ENCODE data around the gene APOO. TPM values are rescaled to one million over a fixed set of nuclear protein-coding genes. Genes with fewer than 3 reads are reported as not detected.

Gene APOO
- total and polyA plus RNA-seq, 2 of the 13 experiments (the other 11 are each of a cell fraction or from before 2014, with no cell fraction given), result 9.7 to 22.1 TPM

DNA sequence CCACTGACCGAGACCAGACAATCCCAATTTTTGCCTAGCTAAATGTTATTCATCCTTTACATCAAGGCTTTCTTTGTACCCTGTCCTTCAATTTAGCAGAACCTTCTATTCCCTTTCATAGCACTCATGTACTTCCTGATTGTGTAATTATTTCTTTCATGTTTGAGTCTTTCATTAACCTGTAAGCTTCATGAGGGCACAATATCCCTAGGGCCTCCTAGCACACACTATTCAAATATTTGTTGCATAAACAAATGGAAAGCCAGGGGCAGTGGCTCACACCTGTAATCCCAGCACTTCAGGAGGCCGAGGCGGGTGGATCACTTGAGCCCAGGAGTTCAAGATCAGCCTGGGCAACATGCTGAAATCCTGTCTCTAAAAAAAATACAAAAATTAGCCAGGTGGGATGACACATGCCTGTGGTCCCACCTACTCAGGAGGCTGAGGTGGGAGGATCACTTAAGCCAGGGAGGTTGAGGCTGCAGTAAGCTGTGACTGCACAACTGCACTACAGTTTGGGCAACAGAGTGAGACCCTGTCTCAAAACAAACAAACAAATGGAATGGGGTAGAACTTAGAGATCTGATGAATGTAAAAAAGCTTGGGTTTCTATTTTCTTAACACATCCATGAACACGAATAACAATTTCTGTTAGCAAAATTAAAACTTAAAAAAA, 65.8 kb downstream of the APOO start (continued):
- no peak for TF ChIP-seq NBN (conservative IDR thresholded peaks at IDR 0.05)
- TF ChIP-seq, protein P1, sequence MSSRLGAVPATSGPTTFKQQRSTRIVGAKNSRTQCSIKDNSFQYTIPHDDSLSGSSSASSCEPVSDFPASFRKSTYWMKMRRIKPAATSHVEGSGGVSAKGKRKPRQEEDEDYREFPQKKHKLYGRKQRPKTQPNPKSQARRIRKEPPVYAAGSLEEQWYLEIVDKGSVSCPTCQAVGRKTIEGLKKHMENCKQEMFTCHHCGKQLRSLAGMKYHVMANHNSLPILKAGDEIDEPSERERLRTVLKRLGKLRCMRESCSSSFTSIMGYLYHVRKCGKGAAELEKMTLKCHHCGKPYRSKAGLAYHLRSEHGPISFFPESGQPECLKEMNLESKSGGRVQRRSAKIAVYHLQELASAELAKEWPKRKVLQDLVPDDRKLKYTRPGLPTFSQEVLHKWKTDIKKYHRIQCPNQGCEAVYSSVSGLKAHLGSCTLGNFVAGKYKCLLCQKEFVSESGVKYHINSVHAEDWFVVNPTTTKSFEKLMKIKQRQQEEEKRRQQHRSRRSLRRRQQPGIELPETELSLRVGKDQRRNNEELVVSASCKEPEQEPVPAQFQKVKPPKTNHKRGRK (CRISPR knock-in tag; IDR thresholded peaks at IDR 0.05), result no peak
- TF ChIP-seq ZZZ3 (CRISPR knock-in tag; IDR thresholded peaks at IDR 0.05; ENCODE audit: borderline replicate concordance), result no peak
- no peak for TF ChIP-seq ZFP82 (CRISPR knock-in tag; IDR thresholded peaks at IDR 0.05; ENCODE audit: borderline replicate concordance)
- peak; percentile 78; the same call in 1 of the 2 replicates for TF ChIP-seq ELF3 (CRISPR knock-in tag; IDR thresholded peaks at IDR 0.05)
- no peak for TF ChIP-seq SMARCC2 (IDR thresholded peaks at IDR 0.05)
- TF ChIP-seq MYNN (CRISPR knock-in tag; IDR thresholded peaks at IDR 0.05; ENCODE audit: low read depth), result no peak
- TF ChIP-seq, protein P2, sequence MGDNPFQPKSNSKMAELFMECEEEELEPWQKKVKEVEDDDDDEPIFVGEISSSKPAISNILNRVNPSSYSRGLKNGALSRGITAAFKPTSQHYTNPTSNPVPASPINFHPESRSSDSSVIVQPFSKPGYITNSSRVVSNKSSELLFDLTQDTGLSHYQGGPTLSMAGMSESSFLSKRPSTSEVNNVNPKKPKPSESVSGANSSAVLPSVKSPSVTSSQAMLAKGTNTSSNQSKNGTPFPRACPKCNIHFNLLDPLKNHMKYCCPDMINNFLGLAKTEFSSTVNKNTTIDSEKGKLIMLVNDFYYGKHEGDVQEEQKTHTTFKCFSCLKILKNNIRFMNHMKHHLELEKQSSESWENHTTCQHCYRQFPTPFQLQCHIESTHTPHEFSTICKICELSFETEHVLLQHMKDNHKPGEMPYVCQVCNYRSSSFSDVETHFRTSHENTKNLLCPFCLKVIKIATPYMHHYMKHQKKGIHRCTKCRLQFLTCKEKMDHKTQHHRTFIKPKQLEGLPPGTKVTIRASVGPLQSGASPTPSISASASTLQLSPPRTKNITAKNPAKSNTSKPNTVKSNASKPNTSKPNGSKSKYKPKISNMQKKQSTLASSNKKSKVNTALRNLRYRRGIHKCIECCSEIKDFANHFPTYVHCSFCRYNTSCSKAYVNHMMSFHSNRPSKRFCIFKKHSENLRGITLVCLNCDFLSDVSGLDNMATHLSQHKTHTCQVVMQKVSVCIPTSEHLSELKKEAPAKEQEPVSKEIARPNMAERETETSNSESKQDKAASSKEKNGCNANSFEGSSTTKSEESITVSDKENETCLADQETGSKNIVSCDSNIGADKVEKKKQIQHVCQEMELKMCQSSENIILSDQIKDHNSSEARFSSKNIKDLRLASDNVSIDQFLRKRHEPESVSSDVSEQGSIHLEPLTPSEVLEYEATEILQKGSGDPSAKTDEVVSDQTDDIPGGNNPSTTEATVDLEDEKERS (CRISPR knock-in tag; IDR thresholded peaks at IDR 0.05), result peak; percentile 73; the same call in 1 of the 2 replicates
- no peak for TF ChIP-seq ZNF263 (CRISPR knock-in tag; IDR thresholded peaks at IDR 0.05)
- no peak for TF ChIP-seq RAD21 (CRISPR knock-in tag; IDR thresholded peaks at IDR 0.05)
- TF ChIP-seq, protein P3, sequence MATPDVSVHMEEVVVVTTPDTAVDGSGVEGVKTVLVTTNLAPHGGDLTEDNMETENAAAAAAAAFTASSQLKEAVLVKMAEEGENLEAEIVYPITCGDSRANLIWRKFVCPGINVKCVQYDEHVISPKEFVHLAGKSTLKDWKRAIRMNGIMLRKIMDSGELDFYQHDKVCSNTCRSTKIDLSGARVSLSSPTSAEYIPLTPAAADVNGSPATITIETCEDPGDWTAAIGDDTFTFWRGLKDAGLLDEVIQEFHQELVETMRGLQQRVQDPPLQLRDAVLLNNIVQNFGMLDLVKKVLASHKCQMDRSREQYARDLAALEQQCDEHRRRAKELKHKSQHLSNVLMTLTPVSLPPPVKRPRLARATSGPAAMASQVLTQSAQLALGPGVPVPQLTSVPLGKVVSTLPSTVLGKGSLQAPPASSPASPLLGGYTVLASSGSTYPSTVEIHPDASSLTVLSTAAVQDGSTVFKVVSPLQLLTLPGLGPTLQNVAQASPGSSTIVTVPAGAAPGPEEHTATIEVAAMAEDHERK (CRISPR knock-in tag; IDR thresholded peaks at IDR 0.05; ENCODE audit: low read depth), result no peak
- TF ChIP-seq NPAS2 (CRISPR knock-in tag; IDR thresholded peaks at IDR 0.05; ENCODE audit: borderline replicate concordance), result no peak
- TF ChIP-seq ZNF441 (CRISPR knock-in tag; IDR thresholded peaks at IDR 0.05; ENCODE audit: borderline replicate concordance), result no peak
- TF ChIP-seq, protein P4, sequence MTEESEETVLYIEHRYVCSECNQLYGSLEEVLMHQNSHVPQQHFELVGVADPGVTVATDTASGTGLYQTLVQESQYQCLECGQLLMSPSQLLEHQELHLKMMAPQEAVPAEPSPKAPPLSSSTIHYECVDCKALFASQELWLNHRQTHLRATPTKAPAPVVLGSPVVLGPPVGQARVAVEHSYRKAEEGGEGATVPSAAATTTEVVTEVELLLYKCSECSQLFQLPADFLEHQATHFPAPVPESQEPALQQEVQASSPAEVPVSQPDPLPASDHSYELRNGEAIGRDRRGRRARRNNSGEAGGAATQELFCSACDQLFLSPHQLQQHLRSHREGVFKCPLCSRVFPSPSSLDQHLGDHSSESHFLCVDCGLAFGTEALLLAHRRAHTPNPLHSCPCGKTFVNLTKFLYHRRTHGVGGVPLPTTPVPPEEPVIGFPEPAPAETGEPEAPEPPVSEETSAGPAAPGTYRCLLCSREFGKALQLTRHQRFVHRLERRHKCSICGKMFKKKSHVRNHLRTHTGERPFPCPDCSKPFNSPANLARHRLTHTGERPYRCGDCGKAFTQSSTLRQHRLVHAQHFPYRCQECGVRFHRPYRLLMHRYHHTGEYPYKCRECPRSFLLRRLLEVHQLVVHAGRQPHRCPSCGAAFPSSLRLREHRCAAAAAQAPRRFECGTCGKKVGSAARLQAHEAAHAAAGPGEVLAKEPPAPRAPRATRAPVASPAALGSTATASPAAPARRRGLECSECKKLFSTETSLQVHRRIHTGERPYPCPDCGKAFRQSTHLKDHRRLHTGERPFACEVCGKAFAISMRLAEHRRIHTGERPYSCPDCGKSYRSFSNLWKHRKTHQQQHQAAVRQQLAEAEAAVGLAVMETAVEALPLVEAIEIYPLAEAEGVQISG (CRISPR knock-in tag; IDR thresholded peaks at IDR 0.05), result no peak
- no peak for TF ChIP-seq RNF2 (conservative IDR thresholded peaks at IDR 0.05; ENCODE audit: low read depth)
- TF ChIP-seq RXRB (CRISPR knock-in tag; IDR thresholded peaks at IDR 0.05; ENCODE audit: borderline replicate concordance), result peak; percentile 83
- no peak for TF ChIP-seq ZNF614 (CRISPR knock-in tag; IDR thresholded peaks at IDR 0.05; ENCODE audit: borderline replicate concordance)
- TF ChIP-seq PTBP1 (IDR thresholded peaks at IDR 0.05; ENCODE audit: low read depth, low read length, poor library complexity, severe bottlenecking), result no peak
- TF ChIP-seq, protein P5, sequence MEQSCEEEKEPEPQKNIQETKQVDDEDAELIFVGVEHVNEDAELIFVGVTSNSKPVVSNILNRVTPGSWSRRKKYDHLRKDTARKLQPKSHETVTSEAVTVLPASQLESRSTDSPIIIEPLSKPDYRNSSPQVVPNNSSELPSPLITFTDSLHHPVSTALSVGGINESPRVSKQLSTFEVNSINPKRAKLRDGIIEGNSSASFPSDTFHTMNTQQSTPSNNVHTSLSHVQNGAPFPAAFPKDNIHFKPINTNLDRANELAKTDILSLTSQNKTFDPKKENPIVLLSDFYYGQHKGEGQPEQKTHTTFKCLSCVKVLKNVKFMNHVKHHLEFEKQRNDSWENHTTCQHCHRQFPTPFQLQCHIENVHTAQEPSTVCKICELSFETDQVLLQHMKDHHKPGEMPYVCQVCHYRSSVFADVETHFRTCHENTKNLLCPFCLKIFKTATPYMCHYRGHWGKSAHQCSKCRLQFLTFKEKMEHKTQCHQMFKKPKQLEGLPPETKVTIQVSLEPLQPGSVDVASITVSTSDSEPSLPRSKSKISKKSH (CRISPR knock-in tag; IDR thresholded peaks at IDR 0.05; ENCODE audit: borderline replicate concordance), result no peak
